Endothelial cell of umbilical vein (primary cell): ENCODE results near the gene RAB40A. TPM values are rescaled to one million over a fixed set of nuclear protein-coding genes. Genes with fewer than 3 reads are reported as not detected.

Source experiments
- BruUV-seq: library from RNA; stranded (reverse); fragments of 400-500 nt; replicated peaks from 2 replicates; lab custom pipeline; 2021; lab: Mats Ljungman, UMichigan
- CTCF ChIA-PET: fragments of 300-600, 350-600 bp; sonication (Branson Sonifier 250); formaldehyde crosslinking; loops from one replicate; lab custom pipeline; 2021; ENCODE audit warnings: antibody characterized with exemption, inconsistent platforms; lab: Charles Lee
- POLR2A ChIA-PET: fragments of 300-600, 350-600 bp; sonication (Branson Sonifier 250); formaldehyde crosslinking; loops from one replicate; lab custom pipeline; 2021; ENCODE audit warnings: antibody characterized with exemption, inconsistent platforms; lab: Charles Lee
- DNase-seq: peaks from one replicate; pipeline ENCODE4 v3.0.0-alpha.2; 2011; ENCODE audit warnings: low read depth, low spot score
- FAIRE-seq: peaks from 2 replicates; lab custom pipeline; 2011; peaks lifted over from hg19 to GRCh38; lab: Jason Lieb, UNC
- H2AFZ ChIP-seq: 2 replicates; pipeline ENCODE4 v1.6.0; 2012; ENCODE audit warnings: low read depth, low read length, control low read depth, inconsistent platforms
- H3K27ac ChIP-seq: 2 replicates; pipeline ENCODE4 v1.5.1; 2011; ENCODE audit warnings: low read depth, mild to moderate bottlenecking, control low read depth, low read length, moderate library complexity; ENCODE audit not compliant: insufficient read depth
- H3K27me3 ChIP-seq, 2 experiments: 2 replicates each; pipeline versions ENCODE4 v1.6.0 to v1.6.1; 2011; ENCODE audit warnings: low read length in 2 of 2, mixed read lengths in 1 of 2; ENCODE audit not compliant: control insufficient read depth in 2 of 2, insufficient read depth in 2 of 2
- H3K36me3 ChIP-seq, 2 experiments: 2 replicates in 1 of 2; 3 replicates in 1 of 2; pipeline ENCODE4 v1.5.1; 2011; ENCODE audit warnings: low read length in 2 of 2, mild to moderate bottlenecking in 1 of 2, moderate library complexity in 1 of 2; ENCODE audit not compliant: control insufficient read depth in 2 of 2, insufficient read depth in 2 of 2; ENCODE audit errors: extremely low read depth in 1 of 2
- H3K4me1 ChIP-seq: 3 replicates; pipeline ENCODE4 v1.5.1; 2011; ENCODE audit warnings: mild to moderate bottlenecking, low read length; ENCODE audit not compliant: control insufficient read depth, insufficient read depth; ENCODE audit errors: extremely low read depth
- H3K4me2 ChIP-seq: 2 replicates; pipeline ENCODE4 v1.6.1; 2011; ENCODE audit warnings: low read length, control low read depth, mixed read lengths; ENCODE audit not compliant: insufficient read depth
- H3K4me3 ChIP-seq, 3 experiments: fragments of 200-600 bp in 1 of 3; sonication (generic), shearing (Covaris generic) in 1 of 3; replicated peaks in 1 of 3; 2 replicates each; pipeline ENCODE4 v1.5.1; 2011 to 2016; ENCODE audit warnings: control low read depth in 3 of 3, low read length in 3 of 3, mild to moderate bottlenecking in 2 of 3, inconsistent platforms in 1 of 3, low read depth in 1 of 3, moderate library complexity in 1 of 3; ENCODE audit not compliant: insufficient read depth in 1 of 3
- H3K79me2 ChIP-seq: 2 replicates; pipeline ENCODE4 v1.6.0; 2012; ENCODE audit warnings: low read length, inconsistent platforms; ENCODE audit not compliant: control insufficient read depth, insufficient read depth
- H3K9ac ChIP-seq: replicated peaks from 2 replicates; pipeline ENCODE3; 2011; ENCODE audit warnings: low read length, control low read depth; ENCODE audit not compliant: insufficient read depth; ENCODE audit errors: extremely low read depth
- H3K9me1 ChIP-seq: replicated peaks from 3 replicates; pipeline ENCODE4 v1.6.0; 2011; ENCODE audit warnings: mild to moderate bottlenecking, low read length; ENCODE audit not compliant: control insufficient read depth, insufficient read depth; ENCODE audit errors: extremely low read depth
- H3K9me3 ChIP-seq: replicated peaks from 2 replicates; pipeline ENCODE4 v1.5.1; 2012; ENCODE audit warnings: low read length, inconsistent platforms; ENCODE audit not compliant: control insufficient read depth, insufficient read depth
- H4K20me1 ChIP-seq: replicated peaks from 2 replicates; pipeline ENCODE3; 2011; ENCODE audit warnings: mild to moderate bottlenecking, low read length; ENCODE audit not compliant: control insufficient read depth, insufficient read depth; ENCODE audit errors: extremely low read depth
- EZH2 ChIP-seq: IDR thresholded peaks from 2 replicates; pipeline ENCODE4 v1.6.1; 2012; ENCODE audit warnings: borderline replicate concordance, low read depth, mild to moderate bottlenecking, moderate library complexity, low read length, inconsistent platforms; ENCODE audit not compliant: severe bottlenecking
- FOS ChIP-seq: IDR thresholded peaks from 2 replicates; pipeline ENCODE4 v1.6.1; 2011; ENCODE audit warnings: mild to moderate bottlenecking, low read length, moderate library complexity, borderline replicate concordance; ENCODE audit not compliant: insufficient read depth
- GATA2 ChIP-seq: IDR thresholded peaks from 2 replicates; pipeline ENCODE4 v1.7.0; 2011; ENCODE audit warnings: low read depth, mild to moderate bottlenecking, moderate library complexity, mixed read lengths, low read length; ENCODE audit not compliant: insufficient read length, insufficient read depth
- JUN ChIP-seq: IDR thresholded peaks from 2 replicates; pipeline ENCODE4 v1.6.1; 2011; ENCODE audit warnings: borderline replicate concordance, low read depth; ENCODE audit not compliant: insufficient read length, insufficient read depth
- POLR2A ChIP-seq: IDR thresholded peaks from 2 replicates; pipeline ENCODE4 v1.6.1; 2012; ENCODE audit warnings: low read depth, mild to moderate bottlenecking, control low read depth, low read length
- POLR2AphosphoS5 ChIP-seq: IDR thresholded peaks from 2 replicates; pipeline ENCODE4 v1.6.1; 2012; ENCODE audit warnings: low read depth, mild to moderate bottlenecking, control low read depth, low read length, moderate library complexity; ENCODE audit not compliant: insufficient read depth
- dilution Hi-C: fragments of 300-500 bp; cut with MboI; formaldehyde crosslinking; loops from one replicate; pipeline ENCODE4 v1.15.0; 2019; ENCODE audit warnings: low sequenced_read_pairs; ENCODE audit not compliant: extremely low pct_ligation_motif_present
- intact Hi-C: fragments of 100-400 bp; cut with micrococcal nuclease; formaldehyde crosslinking; loops from one replicate; pipeline ENCODE4 v1.10.0; 2022
- polyA plus RNA-seq, 4 experiments: library from polyadenylated mRNA; depleted of rRNA in 3 of 4; stranded (reverse) in 3 of 4; unstranded in 1 of 4; fragments of >200 nt; gene quantifications; 2 replicates each; pipeline versions ENCODE4 v1.2.1 to v1.2.3, GENCODE V29; 2011 to 2012; ENCODE audit warnings: missing spikeins in 1 of 4
- total RNA-seq: library from RNA; stranded (reverse); gene quantifications from 2 replicates; pipeline ENCODE4 v1.2.3, GENCODE V29; 2021
- TF ChIP-seq, protein P1 (sequence below): IDR thresholded peaks from 2 replicates; pipeline ENCODE4 v1.6.1; 2011; ENCODE audit not compliant: insufficient read depth, insufficient read length
- TF ChIP-seq, protein P2 (sequence below), 2 donors: IDR thresholded peaks; 1 replicate in 1 of 2; 2 replicates in 1 of 2; pipeline ENCODE4 v1.5.1; 2011; ENCODE audit warnings: low read length in 2 of 2, mild to moderate bottlenecking in 2 of 2, moderate library complexity in 2 of 2, control low read depth in 1 of 2, inconsistent platforms in 1 of 2, low read depth in 1 of 2; ENCODE audit not compliant: insufficient read depth in 1 of 2; ENCODE audit errors: extremely low read depth in 1 of 2

RAB40A gene
- total and polyA plus RNA-seq, 2 donors (not counting 3 experiments of a cell fraction or from before 2014, with no cell fraction given), result 0.30 to 0.58 TPM

DNA sequence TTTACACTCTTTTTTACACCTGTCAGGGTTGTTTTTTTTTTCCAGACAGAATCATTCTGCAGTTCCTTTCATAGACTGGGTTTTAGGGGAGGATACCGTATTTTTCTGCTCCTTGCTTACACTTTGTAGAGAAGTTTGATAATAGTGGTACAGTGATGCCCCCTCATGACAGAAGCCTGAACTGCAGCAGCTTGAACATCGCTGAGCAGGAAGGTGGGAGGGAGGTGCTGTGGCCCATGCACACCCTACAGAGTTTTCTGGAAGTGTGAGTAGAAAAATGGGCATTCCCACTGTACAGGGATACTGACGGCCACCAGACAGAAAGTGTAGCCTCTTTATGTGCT, 54.5 kb downstream of the RAB40A start:
- ChIA-PET CTCF (interaction anchor here (0.6 to 3.3 kb wide), 19 partner anchors 25 to 514 kb away, joined by 3 to 129 read pairs (median 4); partner anchors contain the start of genes BEX3, BEX4, TCEAL8 and TCEAL9), POLR2A (no interaction called here)
- peak overlapping the region; percentile 68 for H2AFZ ChIP-seq
- dilution Hi-C loops, result no loop called here
- no peaks in the 10 kb centered on the region for H3K36me3 ChIP-seq
- no peaks in the 10 kb centered on the region for H3K4me1 ChIP-seq
- no peaks in the 10 kb centered on the region for H3K9me1 ChIP-seq
- peak overlapping the region; percentile 35 for H3K9ac ChIP-seq
- TF ChIP-seq EZH2 (no peak), POLR2A (no peak), JUN (no peak), POLR2AphosphoS5 (no peak), GATA2 (no peak), FOS (no peak)
- TF ChIP-seq, protein P1, sequence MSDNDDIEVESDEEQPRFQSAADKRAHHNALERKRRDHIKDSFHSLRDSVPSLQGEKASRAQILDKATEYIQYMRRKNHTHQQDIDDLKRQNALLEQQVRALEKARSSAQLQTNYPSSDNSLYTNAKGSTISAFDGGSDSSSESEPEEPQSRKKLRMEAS, result no peak
- TF ChIP-seq, protein P2, sequence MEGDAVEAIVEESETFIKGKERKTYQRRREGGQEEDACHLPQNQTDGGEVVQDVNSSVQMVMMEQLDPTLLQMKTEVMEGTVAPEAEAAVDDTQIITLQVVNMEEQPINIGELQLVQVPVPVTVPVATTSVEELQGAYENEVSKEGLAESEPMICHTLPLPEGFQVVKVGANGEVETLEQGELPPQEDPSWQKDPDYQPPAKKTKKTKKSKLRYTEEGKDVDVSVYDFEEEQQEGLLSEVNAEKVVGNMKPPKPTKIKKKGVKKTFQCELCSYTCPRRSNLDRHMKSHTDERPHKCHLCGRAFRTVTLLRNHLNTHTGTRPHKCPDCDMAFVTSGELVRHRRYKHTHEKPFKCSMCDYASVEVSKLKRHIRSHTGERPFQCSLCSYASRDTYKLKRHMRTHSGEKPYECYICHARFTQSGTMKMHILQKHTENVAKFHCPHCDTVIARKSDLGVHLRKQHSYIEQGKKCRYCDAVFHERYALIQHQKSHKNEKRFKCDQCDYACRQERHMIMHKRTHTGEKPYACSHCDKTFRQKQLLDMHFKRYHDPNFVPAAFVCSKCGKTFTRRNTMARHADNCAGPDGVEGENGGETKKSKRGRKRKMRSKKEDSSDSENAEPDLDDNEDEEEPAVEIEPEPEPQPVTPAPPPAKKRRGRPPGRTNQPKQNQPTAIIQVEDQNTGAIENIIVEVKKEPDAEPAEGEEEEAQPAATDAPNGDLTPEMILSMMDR (IDR thresholded peaks at IDR 0.05; ENCODE audit: extremely low read depth in 1 of 2, insufficient read depth in 1 of 2, low read depth in 1 of 2, low read length in 2 of 2), result peak; percentile 69 to 71
- FAIRE-seq (peak; percentile 91), DNase-seq (peak; percentile 84)
- no peaks in the 10 kb centered on the region for H3K9me3 ChIP-seq
- H3K27me3 ChIP-seq, result no peaks in the 10 kb centered on the region
- peak overlapping the region in 1 of 3 experiments; percentile 51 for H3K4me3 ChIP-seq
- H3K27ac ChIP-seq, result no peak overlapping the region
- H4K20me1 ChIP-seq, result no peaks in the 10 kb centered on the region
- peak overlapping the region; percentile 52 for H3K4me2 ChIP-seq
- intact Hi-C loops, result loop anchor here (1.0 to 5.0 kb wide), 6 partner anchors 66 to 253 kb away; partner anchors contain the start of genes TCEAL8 and TCEAL9
- H3K79me2 ChIP-seq, result no peaks in the 10 kb centered on the region
- no TSS peak for BruUV-seq
